Fibroblast of mammary gland (primary cell): Measurements from ENCODE around the gene ATP6V1B1.
A peak's percentile ranks its signal among the peaks of the same experiment; 100 is the strongest.

ENCODE experiments used
- DNase-seq: peaks from one replicate; pipeline ENCODE4 v3.0.0-alpha.2; 2010; ENCODE audit warnings: low read depth
- H3K4me3 ChIP-seq: 2 replicates; pipeline ENCODE4 v1.5.1; 2011; ENCODE audit warnings: low read depth, mild to moderate bottlenecking, low read length, moderate library complexity; ENCODE audit not compliant: control insufficient read depth
- CTCF ChIP-seq: conservative IDR thresholded peaks from 2 replicates; pipeline ENCODE4 v1.5.1; 2011; ENCODE audit warnings: low read depth, low read length, inconsistent platforms; ENCODE audit not compliant: control insufficient read depth, insufficient read depth

ATP6V1B1 gene

GRCh38 chr2:70988726-70989648 is 53.3 kb downstream of the ATP6V1B1 start:
- no peak overlapping the region for H3K4me3 ChIP-seq

GRCh38 chr2:70990216-70990615 is 54.5 kb downstream of the ATP6V1B1 start:
- no peak for DNase-seq
- H3K4me3 ChIP-seq = no peak overlapping the region
- no peak for TF ChIP-seq CTCF

More at GRCh38 chr2:70988726-70989648, 53.3 kb downstream of the ATP6V1B1 start:
- TF ChIP-seq CTCF = no peak
- DNase-seq = no peak

GRCh38 chr2:70991142-70991541 is 55.4 kb downstream of the ATP6V1B1 start:
- no peak overlapping the region for H3K4me3 ChIP-seq
- no peak for TF ChIP-seq CTCF
- DNase-seq = no peak

- no peak overlapping the region for H3K4me3 ChIP-seq
- no peak for TF ChIP-seq CTCF
These were observed 56.0 kb downstream of the ATP6V1B1 start for GRCh38 chr2:70991742-70992141.

GRCh38 chr2:70992945-70993853 is 57.5 kb downstream of the ATP6V1B1 start:
- peak overlapping the region; percentile 68 for H3K4me3 ChIP-seq
- TF ChIP-seq CTCF = no peak
- DNase-seq = no peak

More at GRCh38 chr2:70991742-70992141, 56.0 kb downstream of the ATP6V1B1 start:
- no peak for DNase-seq

- H3K4me3 ChIP-seq = peak overlapping the region; percentile 68
- no peak for TF ChIP-seq CTCF
- DNase-seq = no peak
These were observed 58.5 kb downstream of the ATP6V1B1 start for GRCh38 chr2:70994009-70994698.
